HCT116 (cell line): Measurements from ENCODE around the gene RNU2-1. TPM values are rescaled to one million over a fixed set of nuclear protein-coding genes. Genes with fewer than 3 reads are reported as not detected.
"Not testable (repeated sequence)": the region's sequence is repeated elsewhere in the genome, so short reads cannot be mapped to it uniquely, and the experiment has no call there.

ENCODE experiments used
- ATAC-seq: fragments of 200-7000 bp; cut with Tn5 transposase; 2 replicates; pipeline ENCODE4 v1.9.1; 2020; ENCODE audit warnings: mild to moderate bottlenecking, moderate library complexity
- BruUV-seq: library from RNA; stranded (reverse); fragments of 400-500 nt; replicated peaks from 2 replicates; lab custom pipeline; 2021; lab: Mats Ljungman, UMichigan
- CTCF ChIA-PET: fragments of 300-600 bp; sonication (Branson Sonifier 250); formaldehyde crosslinking; loops from one replicate; lab custom pipeline; 2021; ENCODE audit warnings: antibody characterized with exemption; lab: Charles Lee
- POLR2A ChIA-PET: fragments of 300-600, 350-600 bp; sonication (Branson Sonifier 250); formaldehyde crosslinking; loops from one replicate; lab custom pipeline; 2021; ENCODE audit warnings: antibody characterized with exemption; lab: Charles Lee
- RAD21 ChIA-PET, 2 experiments: fragments of 300-600 bp; sonication (Branson Sonifier 250); formaldehyde crosslinking; loops; one replicate each; lab custom pipeline; 2023; ENCODE audit warnings: low total read pairs in 2 of 2; ENCODE audit not compliant: uncharacterized antibody in 2 of 2, unreplicated experiment in 2 of 2, low non-redundant PET in 1 of 2; lab: Charles Lee
- DNase-seq: peaks from one replicate; pipeline ENCODE4 v3.0.0-alpha.2; 2010; ENCODE audit warnings: low read depth, low spot score
- H2AFZ ChIP-seq: fragments of 200-600 bp; shearing (Covaris generic), sonication (generic); 2 replicates; pipeline ENCODE4 v1.6.1; 2017; ENCODE audit warnings: low read depth, mixed run types, mixed read lengths, antibody characterized with exemption, low read length; ENCODE audit not compliant: poor library complexity, severe bottlenecking
- H3K27ac ChIP-seq: 2 replicates; pipeline ENCODE4 v1.5.1; 2012; ENCODE audit warnings: low read depth, low read length
- H3K27me3 ChIP-seq: fragments of 200-600 bp; sonication (generic); 2 replicates; pipeline ENCODE4 v1.6.1; 2016; ENCODE audit warnings: mixed run types, low read length, mixed read lengths; ENCODE audit not compliant: insufficient read depth
- H3K36me3 ChIP-seq, 2 experiments: fragments of 200-500 bp in 1 of 2; fragments of 200-600 bp in 1 of 2; sonication (Bioruptor generic) in 1 of 2; sonication (generic) in 1 of 2; 2 replicates each; pipeline versions ENCODE4 v1.5.1 to v1.6.1; 2014 to 2016; ENCODE audit warnings: low read length in 2 of 2, inconsistent platforms in 1 of 2, mixed read lengths in 1 of 2, mixed run types in 1 of 2; ENCODE audit not compliant: insufficient read depth in 2 of 2, control insufficient read depth in 1 of 2
- H3K4me1 ChIP-seq, 2 experiments: fragments of 200-600 bp in 1 of 2; sonication (generic) in 1 of 2; 2 replicates each; pipeline versions ENCODE4 v1.5.1 to v1.6.1; 2012 to 2017; ENCODE audit warnings: low read length in 2 of 2, inconsistent platforms in 1 of 2, mild to moderate bottlenecking in 1 of 2, mixed read lengths in 1 of 2, mixed run types in 1 of 2, moderate library complexity in 1 of 2; ENCODE audit not compliant: insufficient read depth in 2 of 2, control insufficient read depth in 1 of 2
- H3K4me2 ChIP-seq: fragments of 200-600 bp; sonication (generic); 2 replicates; pipeline ENCODE4 v1.6.1; 2017; ENCODE audit warnings: mixed run types, low read length, mixed read lengths
- H3K4me3 ChIP-seq, 2 experiments: fragments of 200-600 bp in 1 of 2; sonication (generic) in 1 of 2; replicated peaks in 1 of 2; 2 replicates each; pipeline ENCODE4 v1.5.1; 2011 to 2016; ENCODE audit warnings: low read length in 2 of 2, control low read depth in 1 of 2, low read depth in 1 of 2, mild to moderate bottlenecking in 1 of 2, mixed read lengths in 1 of 2, mixed run types in 1 of 2
- H3K79me2 ChIP-seq: fragments of 200-600 bp; sonication (generic); 2 replicates; pipeline ENCODE4 v1.6.1; 2017; ENCODE audit warnings: mild to moderate bottlenecking, mixed run types, low read length, moderate library complexity, mixed read lengths; ENCODE audit not compliant: insufficient read depth
- H3K9ac ChIP-seq: fragments of 200-600 bp; sonication (generic); 2 replicates; pipeline ENCODE4 v1.6.1; 2016; ENCODE audit warnings: low read length, mixed read lengths
- H3K9me2 ChIP-seq: fragments of 200-600 bp; sonication (generic), shearing (Covaris generic); 2 replicates; pipeline ENCODE4 v1.6.1; 2017; ENCODE audit warnings: mixed run types, mild to moderate bottlenecking, moderate library complexity; ENCODE audit not compliant: insufficient read depth
- H3K9me3 ChIP-seq, 2 experiments: fragments of 200-500 bp in 1 of 2; fragments of 200-600 bp in 1 of 2; sonication (Bioruptor generic) in 1 of 2; sonication (generic) in 1 of 2; 2 replicates each; pipeline ENCODE4 v1.6.1; 2014 to 2017; ENCODE audit warnings: low read length in 2 of 2, mixed read lengths in 2 of 2, inconsistent platforms in 1 of 2, low read depth in 1 of 2, mild to moderate bottlenecking in 1 of 2, mixed run types in 1 of 2, moderate library complexity in 1 of 2; ENCODE audit not compliant: control insufficient read depth in 1 of 2, insufficient read depth in 1 of 2
- H4K20me1 ChIP-seq: fragments of 200-600 bp; sonication (generic), shearing (Covaris generic); 2 replicates; pipeline ENCODE4 v1.6.1; 2017; ENCODE audit warnings: mixed run types, mild to moderate bottlenecking, moderate library complexity; ENCODE audit not compliant: insufficient read depth
- MAX ChIP-seq: IDR thresholded peaks from 2 replicates; pipeline ENCODE4 v1.6.1; 2012
- SP1 ChIP-seq: IDR thresholded peaks from 2 replicates; pipeline ENCODE4 v1.6.1; 2012; ENCODE audit warnings: low read depth
- ZBTB33 ChIP-seq: IDR thresholded peaks from 2 replicates; pipeline ENCODE4 v1.6.1; 2011; ENCODE audit warnings: mild to moderate bottlenecking, low read length, moderate library complexity; ENCODE audit not compliant: insufficient replicate concordance; ENCODE audit errors: extremely low read depth
- intact Hi-C: fragments of 100-400 bp; cut with micrococcal nuclease; formaldehyde crosslinking; loops from 2 replicates; pipeline ENCODE4 v1.10.0; 2022
- total RNA-seq: library from RNA; stranded (reverse); gene quantifications from one replicate; pipeline ENCODE4 v1.2.1, GENCODE V29; 2021; ENCODE audit not compliant: unreplicated experiment

RNU2-1 gene
- total RNA-seq, 1 experiment from 2014 or later: 5,800 TPM

- peaks cover 49 to 60% of the 10 kb centered on the region in 2 experiments for H3K36me3 ChIP-seq
- no TSS peak for BruUV-seq
These were observed 40.5 kb downstream of the RNU2-1 start for GRCh38 chr17:43193251-43193650.

GRCh38 chr17:43186656-43187055 is 47.1 kb downstream of the RNU2-1 start:
- H3K27ac ChIP-seq, intact Hi-C loops, CTCF ChIA-PET, H3K4me1 ChIP-seq, H3K4me2 ChIP-seq, RAD21 ChIA-PET, BruUV-seq, ATAC-seq, POLR2A ChIA-PET, H3K9ac ChIP-seq, DNase-seq, H3K9me3 ChIP-seq, H3K9me2 ChIP-seq, H3K4me3 ChIP-seq, H3K27me3 ChIP-seq, H4K20me1 ChIP-seq, H3K79me2 ChIP-seq, H2AFZ ChIP-seq: not testable (repeated sequence)
- peaks cover 21 to 32% of the 10 kb centered on the region in 2 experiments; a peak in 3 of 4 replicates for H3K36me3 ChIP-seq

More at GRCh38 chr17:43193251-43193650, 40.5 kb downstream of the RNU2-1 start:
- DNase-seq (no peak), ATAC-seq (no peak)
- no peaks in the 10 kb centered on the region for H3K4me1 ChIP-seq
- intact Hi-C loops: no loop called here
- H4K20me1 ChIP-seq: no peaks in the 10 kb centered on the region
- no peak overlapping the region for H3K27ac ChIP-seq
- no peak overlapping the region for H3K9ac ChIP-seq
- no peaks in the 10 kb centered on the region for H3K79me2 ChIP-seq
- no peaks in the 10 kb centered on the region for H3K9me2 ChIP-seq
- TF ChIP-seq ZBTB33 (no peak), SP1 (no peak), MAX (no peak)
- no peaks in the 10 kb centered on the region for H3K27me3 ChIP-seq
- ChIA-PET CTCF (no interaction called here), RAD21 (no interaction called here), POLR2A (no interaction called here)
- H3K9me3 ChIP-seq: no peaks in the 10 kb centered on the region
- no peak overlapping the region for H2AFZ ChIP-seq
- no peak overlapping the region for H3K4me3 ChIP-seq
- H3K4me2 ChIP-seq: no peak overlapping the region
